Pancreas (tissue), 10 donors: Measurements from ENCODE around the gene LENG8. TPM values are rescaled to one million over a fixed set of nuclear protein-coding genes. Genes with fewer than 3 reads are reported as not detected.

Source experiments
- ATAC-seq, 4 donors: fragments of 200-7000 bp; cut with Tn5 transposase; one replicate each; pipeline versions ENCODE4 v1.8.0 to v1.9.1; 2020; ENCODE audit warnings: mild to moderate bottlenecking in 4 of 4, moderate library complexity in 4 of 4
- DNase-seq, 6 donors: peaks; one replicate each; pipeline ENCODE4 v3.0.0-alpha.2; 2020
- FAIRE-seq: peaks from 2 replicates; lab custom pipeline; 2012; peaks lifted over from hg19 to GRCh38; lab: Jason Lieb, UNC
- H3K27ac ChIP-seq, 4 donors: fragments of 200-600 bp; sonication (generic); 1 replicate in 3 of 4; 2 replicates in 1 of 4; pipeline versions ENCODE4 v1.5.0 to v1.8.0; 2020
- H3K27me3 ChIP-seq, 4 donors: fragments of 200-600 bp; one replicate each; pipeline ENCODE4 v1.8.0; 2021
- H3K36me3 ChIP-seq, 3 donors: fragments of 200-600 bp; sonication (generic) in 1 of 3; one replicate each; pipeline versions ENCODE4 v1.5.0 to v1.8.0; 2020 to 2021
- H3K4me1 ChIP-seq, 3 donors: fragments of 200-600 bp; one replicate each; pipeline ENCODE4 v1.8.0; 2021
- H3K4me3 ChIP-seq, 4 donors: fragments of 200-600 bp; sonication (generic) in 2 of 4; one replicate each; pipeline versions ENCODE4 v1.5.0 to v1.8.0; 2020 to 2021
- H3K9me3 ChIP-seq, 4 donors: fragments of 200-600 bp; one replicate each; pipeline ENCODE4 v1.8.0; 2021
- WGBS, 2 donors: extraction: QIAGEN DNeasy Blood & Tissue Kit; methylation state at CpG; one replicate each; pipeline ENCODE4 v1.1.7; 2013; 5-methylcytosine and 5-hydroxymethylcytosine counted together
- intact Hi-C, 3 donors: fragments of 100-400 bp; cut with DNase I; formaldehyde crosslinking; loops; one replicate each; pipeline versions ENCODE4 v1.11.1 to v1.14.2; 2022
- polyA plus RNA-seq, 2 donors: library from polyadenylated mRNA; stranded (reverse); fragments of 200-250 nt; gene quantifications; one replicate each; pipeline ENCODE4 v1.2.3, GENCODE V29; 2013
- total RNA-seq, 6 donors: library from RNA; stranded (reverse); fragmentation: NEBNext Ultra II Directional in 4 of 6; extraction: Animal tissue kit (Norgen Biotek cat#: 25700) in 4 of 6; gene quantifications; one replicate each; pipeline versions ENCODE4 v1.2.1 to v1.2.4, GENCODE V29; 2021 to 2023
- TF ChIP-seq, protein P1 (sequence below), 4 donors: fragments of 200-600 bp; sonication (generic) in 3 of 4; IDR thresholded peaks; one replicate each; pipeline versions ENCODE4 v1.5.0 to v1.8.0; 2021; ENCODE audit warnings: antibody characterized with exemption in 4 of 4
- donor health status: healthy with polysubstance abuse.
- donor health status: DM: no; HTN: no; CAD: no; lungs with moderate emphysema.
- donor health status: DM: no; HTN: no; CAD: no.
- donor health status: control.
- donor health status: control.
- donor health status: Bipolar disorder and iron deficiency.
- donor health status: DM: yes; HTN: yes; CAD: no.
- donor health status: DM: no; HTN: no; CAD: no.
- donor health status: DM: no; HTN: no; CAD: no.
- donor health status: DM: yes; HTN: yes; CAD: no.

LENG8 gene
- total and polyA plus RNA-seq, 8 donors: 64.8 to 657 (median 142) TPM

DNA sequence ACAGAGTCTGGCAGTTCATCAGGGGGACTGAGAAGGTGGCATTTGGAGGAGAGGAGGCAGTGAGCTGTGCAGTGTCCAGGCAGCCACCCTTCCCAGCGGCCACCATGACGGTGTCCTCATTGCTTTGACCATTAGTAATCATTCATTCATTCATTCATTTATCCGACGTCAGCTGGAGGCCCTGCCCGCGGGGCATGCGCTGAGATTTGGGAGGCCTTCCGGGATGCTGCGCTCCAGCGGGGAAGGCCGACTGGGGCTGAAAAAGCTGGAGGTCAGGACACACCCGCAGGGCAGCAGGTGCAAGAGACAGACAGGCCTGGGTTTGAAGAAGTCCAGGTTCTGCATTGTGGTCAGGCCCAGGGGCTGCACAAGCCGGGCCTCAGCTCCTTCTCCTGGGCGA, 24.8 kb upstream of the LENG8 start:
- Histone ChIP-seq H3K36me3 (no peaks in the 10 kb centered on the region), H3K4me3 (no peak overlapping the region), H3K9me3 (no peaks in the 10 kb centered on the region), H3K27ac (no peak overlapping the region), H3K4me1 (no peaks in the 10 kb centered on the region), H3K27me3 (no peaks in the 10 kb centered on the region)
- DNase-seq (no peak), ATAC-seq (no peak), FAIRE-seq (no peak)
- intact Hi-C loops: no loop called here
- TF ChIP-seq, protein P1, sequence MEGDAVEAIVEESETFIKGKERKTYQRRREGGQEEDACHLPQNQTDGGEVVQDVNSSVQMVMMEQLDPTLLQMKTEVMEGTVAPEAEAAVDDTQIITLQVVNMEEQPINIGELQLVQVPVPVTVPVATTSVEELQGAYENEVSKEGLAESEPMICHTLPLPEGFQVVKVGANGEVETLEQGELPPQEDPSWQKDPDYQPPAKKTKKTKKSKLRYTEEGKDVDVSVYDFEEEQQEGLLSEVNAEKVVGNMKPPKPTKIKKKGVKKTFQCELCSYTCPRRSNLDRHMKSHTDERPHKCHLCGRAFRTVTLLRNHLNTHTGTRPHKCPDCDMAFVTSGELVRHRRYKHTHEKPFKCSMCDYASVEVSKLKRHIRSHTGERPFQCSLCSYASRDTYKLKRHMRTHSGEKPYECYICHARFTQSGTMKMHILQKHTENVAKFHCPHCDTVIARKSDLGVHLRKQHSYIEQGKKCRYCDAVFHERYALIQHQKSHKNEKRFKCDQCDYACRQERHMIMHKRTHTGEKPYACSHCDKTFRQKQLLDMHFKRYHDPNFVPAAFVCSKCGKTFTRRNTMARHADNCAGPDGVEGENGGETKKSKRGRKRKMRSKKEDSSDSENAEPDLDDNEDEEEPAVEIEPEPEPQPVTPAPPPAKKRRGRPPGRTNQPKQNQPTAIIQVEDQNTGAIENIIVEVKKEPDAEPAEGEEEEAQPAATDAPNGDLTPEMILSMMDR (IDR thresholded peaks at IDR 0.05): no peak
- WGBS, 2 donors: 79 to 83% methylated on average over 14 of the region's 14 CpGs

DNA sequence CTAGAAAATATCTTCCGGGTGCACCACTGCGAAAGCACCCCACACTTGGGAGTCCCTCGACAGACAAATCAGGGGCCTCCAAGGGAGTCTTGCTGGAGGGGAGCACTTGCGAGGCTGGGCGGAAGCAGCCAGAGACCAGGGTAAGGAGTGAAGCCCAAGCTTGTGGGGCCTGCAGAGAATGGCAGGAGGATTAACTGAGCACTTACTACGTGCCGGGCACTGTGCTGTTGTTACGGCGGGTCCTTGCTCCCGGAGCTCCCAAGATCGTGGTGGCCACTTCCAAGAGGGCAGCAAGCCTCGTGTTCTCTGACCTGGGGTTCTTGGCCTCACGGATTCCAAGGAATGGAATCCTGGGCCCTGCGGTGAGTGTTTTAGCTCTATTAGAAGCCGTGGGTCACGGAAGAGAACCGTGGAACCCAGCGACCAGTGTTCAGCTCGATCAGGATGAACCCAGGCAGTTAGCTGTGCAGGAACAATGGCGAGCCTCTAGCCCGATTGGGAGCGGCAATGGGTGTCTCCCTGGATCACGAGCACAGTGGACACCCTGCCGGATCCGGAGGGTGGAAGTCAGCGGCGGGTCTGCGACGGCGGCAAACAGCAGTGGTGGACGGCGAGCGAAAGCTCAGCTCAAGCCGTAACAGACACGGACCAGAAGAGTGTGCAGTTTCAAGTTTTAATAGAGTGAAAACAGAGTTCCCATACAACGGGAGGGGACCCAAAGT, 24.2 kb upstream of the LENG8 start:
- no peak overlapping the region for H3K4me3 ChIP-seq
- TF ChIP-seq, protein P1 (IDR thresholded peaks at IDR 0.05): no peak
- no peaks in the 10 kb centered on the region for H3K4me1 ChIP-seq
- intact Hi-C loops: no loop called here
- no peaks in the 10 kb centered on the region for H3K9me3 ChIP-seq
- FAIRE-seq (no peak), DNase-seq (no peak), ATAC-seq (no peak)
- no peaks in the 10 kb centered on the region for H3K27me3 ChIP-seq
- no peak overlapping the region for H3K27ac ChIP-seq
- no peaks in the 10 kb centered on the region for H3K36me3 ChIP-seq
- WGBS, 2 donors: 82 to 83% methylated on average over 36 of the region's 36 CpGs

DNA sequence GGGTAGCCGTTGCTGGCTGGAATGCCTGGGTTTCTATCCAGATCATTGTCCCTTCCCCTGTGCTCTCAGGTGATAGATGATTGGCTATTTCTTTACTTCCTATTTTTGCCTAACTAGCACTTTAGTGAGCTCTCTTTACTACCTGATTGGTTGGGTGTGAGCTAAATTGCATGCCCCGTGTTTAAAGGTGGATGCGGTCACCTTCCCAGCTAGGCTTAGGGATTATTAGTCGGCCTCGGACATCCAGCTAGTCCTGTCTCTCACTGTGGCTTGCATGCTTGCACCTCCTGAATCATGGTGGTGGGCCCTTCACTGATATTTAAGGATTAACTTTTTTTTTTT, 23.6 kb upstream of the LENG8 start:
- intact Hi-C loops: no loop called here
- FAIRE-seq (no peak), ATAC-seq (no peak), DNase-seq (no peak)
- H3K9me3 ChIP-seq: no peaks in the 10 kb centered on the region
- TF ChIP-seq, protein P1 (IDR thresholded peaks at IDR 0.05): no peak
- no peaks in the 10 kb centered on the region for H3K36me3 ChIP-seq
- no peak overlapping the region for H3K27ac ChIP-seq
- no peak overlapping the region for H3K4me3 ChIP-seq
- peaks cover 0 to 3% (median 0%) of the 10 kb centered on the region in 3 donors for H3K4me1 ChIP-seq
- H3K27me3 ChIP-seq: no peaks in the 10 kb centered on the region
- 66 to 75% methylated on average over 5 of the region's 5 CpGs for WGBS, 2 donors

DNA sequence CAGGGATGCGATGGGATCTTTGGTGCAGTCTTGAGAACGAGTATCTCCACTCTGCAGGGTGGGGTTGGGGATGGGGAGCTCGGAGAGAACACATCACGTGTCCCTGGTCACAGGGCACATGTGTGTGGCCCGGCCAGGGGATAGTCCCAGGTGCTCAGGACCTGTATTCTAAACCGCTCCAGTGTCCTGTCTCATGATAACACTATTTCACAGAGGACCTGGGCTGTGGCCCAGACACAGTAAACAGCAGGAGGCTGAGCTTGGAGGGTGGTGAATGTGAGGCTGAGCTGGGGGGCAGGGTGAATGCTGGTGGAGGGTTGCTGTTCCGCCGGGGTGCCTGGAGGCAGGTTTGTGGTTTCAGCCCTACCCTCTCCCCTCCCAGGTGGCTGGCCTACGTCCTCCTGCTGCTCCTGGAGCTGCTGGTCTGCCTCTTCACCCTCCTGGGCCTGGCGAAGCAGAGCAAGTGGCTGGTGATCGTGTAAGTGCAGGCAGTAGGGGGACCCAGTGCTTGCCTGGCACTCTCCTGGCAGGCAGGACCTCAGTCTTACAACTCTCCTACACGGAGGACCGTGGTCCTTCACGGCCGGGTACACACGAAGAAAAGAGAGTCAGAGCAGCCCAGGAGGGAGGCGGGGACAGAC, 22.6 kb upstream of the LENG8 start:
- intact Hi-C loops: no loop called here
- Histone ChIP-seq H3K9me3 (no peaks in the 10 kb centered on the region), H3K4me3 (no peak overlapping the region), H3K27me3 (no peaks in the 10 kb centered on the region), H3K4me1 (peaks cover under 1 to 8% (median 4%) of the 10 kb centered on the region in 3 donors), H3K27ac (no peak overlapping the region), H3K36me3 (no peaks in the 10 kb centered on the region)
- no peak for DNase-seq
- 46 to 58% methylated on average over 16 to 17 of the region's 17 CpGs for WGBS, 2 donors
- no peak for ATAC-seq
- TF ChIP-seq, protein P1 (IDR thresholded peaks at IDR 0.05): no peak
- no peak for FAIRE-seq

DNA sequence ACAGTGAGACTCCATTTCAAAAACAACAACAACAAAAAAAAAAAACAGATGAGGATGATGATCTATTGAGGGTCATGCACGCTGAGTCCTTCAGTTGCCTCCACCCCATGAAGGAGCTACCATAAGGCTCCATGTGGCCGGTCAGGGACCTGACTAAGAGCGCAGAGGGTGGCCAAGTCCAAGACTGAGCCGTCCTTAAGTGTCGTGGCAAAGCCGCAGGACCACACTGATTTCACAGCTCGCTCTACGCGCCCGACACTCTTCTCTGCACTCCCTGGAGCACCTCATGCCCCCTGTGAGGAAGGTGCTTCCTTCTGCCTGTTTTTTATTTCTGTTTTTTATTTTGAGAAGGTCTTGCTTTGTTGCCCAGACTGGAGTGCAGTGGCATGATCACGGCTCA, 21.4 kb upstream of the LENG8 start:
- TF ChIP-seq, protein P1 (IDR thresholded peaks at IDR 0.05): no peak
- no peak for DNase-seq
- Histone ChIP-seq H3K27ac (no peak overlapping the region), H3K27me3 (no peaks in the 10 kb centered on the region), H3K4me1 (peaks cover 6 to 17% (median 14%) of the 10 kb centered on the region in 3 donors), H3K36me3 (no peaks in the 10 kb centered on the region), H3K9me3 (no peaks in the 10 kb centered on the region), H3K4me3 (no peak overlapping the region)
- FAIRE-seq: no peak
- no peak for ATAC-seq
- intact Hi-C loops: no loop called here
- WGBS, 2 donors: 82% methylated on average over 11 of the region's 11 CpGs
